ENCODE measurements around the gene CCNYL1.
"Not testable (repeated sequence)": the region's sequence is repeated elsewhere in the genome, so short reads cannot be mapped to it uniquely, and the experiment has no call there.

Gene CCNYL1

GRCh38 chr2:207735513-207735859 is 24.0 kb downstream of the CCNYL1 start:
- not testable (repeated sequence) for DNase-seq

- no peak for DNase-seq
Measured at GRCh38 chr2:207743514-207743913, 32.1 kb downstream of the CCNYL1 start.

- DNase-seq: no peak
Measured at GRCh38 chr2:207744050-207744449, 32.6 kb downstream of the CCNYL1 start.

- DNase-seq: no peak
Measured at GRCh38 chr2:207744451-207744850, 33.0 kb downstream of the CCNYL1 start.

- peak; percentile 55 for DNase-seq
Measured at GRCh38 chr2:207746131-207746530, 34.7 kb downstream of the CCNYL1 start.

- no peak for DNase-seq
Measured at GRCh38 chr2:207747653-207748560, 36.5 kb downstream of the CCNYL1 start.

GRCh38 chr2:207748993-207749392 is 37.6 kb downstream of the CCNYL1 start:
- DNase-seq: no peak

- DNase-seq: no peak
Measured at GRCh38 chr2:207749873-207750272, 38.4 kb downstream of the CCNYL1 start.

- DNase-seq: no peak
Measured at GRCh38 chr2:207750345-207750744, 38.9 kb downstream of the CCNYL1 start.

GRCh38 chr2:207750876-207751275 is 39.4 kb downstream of the CCNYL1 start:
- DNase-seq: no peak

GRCh38 chr2:207753688-207754087 is 42.2 kb downstream of the CCNYL1 start:
- DNase-seq: not testable (repeated sequence)

GRCh38 chr2:207754498-207755383 is 43.3 kb downstream of the CCNYL1 start:
- no peak for DNase-seq

- DNase-seq: no peak
Measured at GRCh38 chr2:207758025-207758424, 46.6 kb downstream of the CCNYL1 start.

- no peak for DNase-seq
Measured at GRCh38 chr2:207759890-207760289, 48.5 kb downstream of the CCNYL1 start.

- no peak for DNase-seq
Measured at GRCh38 chr2:207760453-207760852, 49.0 kb downstream of the CCNYL1 start.

GRCh38 chr2:207761426-207761825 is 50.0 kb downstream of the CCNYL1 start:
- DNase-seq: not testable (repeated sequence)

GRCh38 chr2:207762146-207762545 is 50.7 kb downstream of the CCNYL1 start:
- no peak for DNase-seq

- no peak for DNase-seq
Measured at GRCh38 chr2:207763303-207763917, 52.0 kb downstream of the CCNYL1 start.

- no peak for DNase-seq
Measured at GRCh38 chr2:207764096-207764630, 52.7 kb downstream of the CCNYL1 start.

- no peak for DNase-seq
Measured at GRCh38 chr2:207765547-207765946, 54.1 kb downstream of the CCNYL1 start.

GRCh38 chr2:207766041-207766551 is 54.7 kb downstream of the CCNYL1 start:
- DNase-seq: no peak

- peak; percentile 9 for DNase-seq
Measured at GRCh38 chr2:207766697-207767460, 55.4 kb downstream of the CCNYL1 start.
